ENCODE data around the gene DNAH1. TPM values are rescaled to one million over a fixed set of nuclear protein-coding genes. Genes with fewer than 3 reads are reported as not detected.
A peak's percentile ranks its signal among the peaks of the same experiment; 100 is the strongest.

DNAH1 gene
- total and polyA plus RNA-seq, 2 donors (not counting 1 experiment from before 2014, with no cell fraction given), result 47.2 to 59.2 TPM

- Histone ChIP-seq H3K4me2 (replicated peaks; ENCODE audit: low read depth, low read length, poor library complexity, severe bottlenecking) (peak within 1 kb of the TSS; percentile 79), H4K20me1 (ENCODE audit: control insufficient read depth, insufficient read depth, low read length, poor library complexity, severe bottlenecking) (peaks cover 31% of the 10 kb centered on the region), H3K4me3 (ENCODE audit: control extremely low read depth in 1 of 5, extremely low read depth in 1 of 5, insufficient read depth in 1 of 5, low read depth in 2 of 5, low read length in 4 of 5) (peak within 1 kb of the TSS; percentile 67 to 94 (median 77)), H3K36me3 (replicated peaks in 1 of 2; ENCODE audit: control extremely low read depth in 1 of 2, control insufficient read depth in 1 of 2, extremely low read depth in 1 of 2, insufficient read depth in 2 of 2, low read length in 1 of 2) (peaks cover 0 to 15% of the 10 kb centered on the region in 2 experiments), H3K27me3 (replicated peaks in 1 of 4; ENCODE audit: control extremely low read depth in 1 of 4, control insufficient read depth in 3 of 4, insufficient read depth in 4 of 4, low read length in 3 of 4) (no peaks in the 10 kb centered on the region), H3K4me1 (ENCODE audit: control insufficient read depth in 2 of 2, insufficient read depth in 2 of 2, low read length in 2 of 2) (peaks cover 35 to 51% of the 10 kb centered on the region in 2 donors), H3K9ac (ENCODE audit: low read length) (peak within 1 kb of the TSS; percentile 80), H2AFZ (ENCODE audit: insufficient read depth, low read depth, low read length, poor library complexity, severe bottlenecking) (peak within 1 kb of the TSS; percentile 78), H3K79me2 (ENCODE audit: control insufficient read depth, insufficient read depth, low read length) (peaks cover 63% of the 10 kb centered on the region), H3K27ac (ENCODE audit: low read length in 2 of 2) (peak within 1 kb of the TSS; percentile 83 to 87), H3K9me3 (ENCODE audit: control extremely low read depth in 1 of 3, control insufficient read depth in 2 of 3, insufficient read depth in 1 of 3, low read length in 2 of 3) (no peaks in the 10 kb centered on the region)
- H3K4me1 Mint-ChIP-seq, result peaks cover 47% of the 10 kb centered on the region
- under 1% methylated on average over 58 of the region's 58 CpGs for WGBS (ENCODE audit: insufficient coverage)
- peak within 1 kb of the TSS; percentile 100 for H3K27ac Mint-ChIP-seq
- intact Hi-C loops (cut with micrococcal nuclease), result loop anchor here (1.0 to 5.0 kb wide), 10 partner anchors 9 to 281 kb away; partner anchors contain the start of genes DUSP7, GLYCTK, POC1A and PPM1M
- ATAC-seq (ENCODE audit: low read depth), result peak; percentile 86
- CTCF ChIA-PET, result interaction anchor here (0.7 to 17.5 kb wide), 14 partner anchors 11 to 168 kb away, joined by 3 to 265 read pairs (median 6); partner anchors contain the start of genes GLYCTK, TLR9 and TWF2
- peak; percentile 95 for DNase-seq
- H3K9me3 Mint-ChIP-seq (ENCODE audit: insufficient read depth), result no peaks in the 10 kb centered on the region
- H3K27me3 Mint-ChIP-seq, result no peaks in the 10 kb centered on the region
- TF ChIP-seq CTCF (IDR thresholded peaks at IDR 0.05), result peak; percentile 24
- TF ChIP-seq EZH2 (IDR thresholded peaks at IDR 0.05; ENCODE audit: borderline replicate concordance, insufficient read depth, low read depth, low read length, poor library complexity, severe bottlenecking), result no peak
- peak within 1 kb of the TSS; percentile 95 for H3K4me3 Mint-ChIP-seq
- POLR2A ChIA-PET, result interaction anchor here (0.7 to 5.0 kb wide), 15 partner anchors 10 to 283 kb away, joined by 3 to 52 read pairs (median 5); partner anchors contain the start of genes GLYCTK, RPL29, TLR9 and TWF2
Measured at GRCh38 chr3:52278510-52279069, 37.5 kb upstream of the DNAH1 start, which contains the start of gene WDR82. TSS of gene WDR82 (minus strand) at chr3:52278649. CDS start at chr3:52278361, 288 bp downstream.

- Histone ChIP-seq H3K4me3 (ENCODE audit: control extremely low read depth in 1 of 5, extremely low read depth in 1 of 5, insufficient read depth in 1 of 5, low read depth in 2 of 5, low read length in 4 of 5) (no peak overlapping the region), H3K27ac (ENCODE audit: low read length in 2 of 2) (peak overlapping the region in 1 of 2 donors; percentile 23), H3K9ac (ENCODE audit: low read length) (no peak overlapping the region), H3K27me3 (replicated peaks in 1 of 4; ENCODE audit: control extremely low read depth in 1 of 4, control insufficient read depth in 3 of 4, insufficient read depth in 4 of 4, low read length in 3 of 4) (no peaks in the 10 kb centered on the region), H3K4me1 (ENCODE audit: control insufficient read depth in 2 of 2, insufficient read depth in 2 of 2, low read length in 2 of 2) (peaks cover 29 to 43% of the 10 kb centered on the region in 2 donors), H2AFZ (ENCODE audit: insufficient read depth, low read depth, low read length, poor library complexity, severe bottlenecking) (no peak overlapping the region), H3K79me2 (ENCODE audit: control insufficient read depth, insufficient read depth, low read length) (peaks cover 53% of the 10 kb centered on the region), H4K20me1 (ENCODE audit: control insufficient read depth, insufficient read depth, low read length, poor library complexity, severe bottlenecking) (peaks cover 22% of the 10 kb centered on the region), H3K36me3 (replicated peaks in 1 of 2; ENCODE audit: control extremely low read depth in 1 of 2, control insufficient read depth in 1 of 2, extremely low read depth in 1 of 2, insufficient read depth in 2 of 2, low read length in 1 of 2) (peaks cover 0 to 5% of the 10 kb centered on the region in 2 experiments), H3K9me3 (ENCODE audit: control extremely low read depth in 1 of 3, control insufficient read depth in 2 of 3, insufficient read depth in 1 of 3, low read length in 2 of 3) (no peaks in the 10 kb centered on the region), H3K4me2 (replicated peaks; ENCODE audit: low read depth, low read length, poor library complexity, severe bottlenecking) (peak overlapping the region; percentile 79)
- Mint-ChIP-seq H3K4me1 (peaks cover 37% of the 10 kb centered on the region), H3K27me3 (no peaks in the 10 kb centered on the region), H3K27ac (no peak overlapping the region), H3K4me3 (peak overlapping the region; percentile 95), H3K9me3 (ENCODE audit: insufficient read depth) (no peaks in the 10 kb centered on the region)
- WGBS (ENCODE audit: insufficient coverage), result no CpG with 5 or more reads among the region's 2 CpGs
- no peak for ATAC-seq (ENCODE audit: low read depth)
- POLR2A ChIA-PET, result interaction anchor here (1.0 to 5.0 kb wide), 9 partner anchors 9 to 54 kb away, joined by 3 to 52 read pairs (median 12); partner anchors contain the start of genes GLYCTK, TLR9 and TWF2
- TF ChIP-seq CTCF (IDR thresholded peaks at IDR 0.05) (no peak), EZH2 (IDR thresholded peaks at IDR 0.05; ENCODE audit: borderline replicate concordance, insufficient read depth, low read depth, low read length, poor library complexity, severe bottlenecking) (no peak)
- intact Hi-C loops (cut with micrococcal nuclease), result loop anchor here (2.0 to 5.0 kb wide), 4 partner anchors 33 to 282 kb away; partner anchors contain the start of genes DUSP7, RPL29 and UQCC5
- CTCF ChIA-PET, result interaction anchor here (1.0 to 17.5 kb wide), 9 partner anchors 9 to 168 kb away, joined by 3 to 265 read pairs (median 14); partner anchors contain the start of genes GLYCTK, TLR9 and TWF2
- DNase-seq, result no peak
Measured at GRCh38 chr3:52279596-52279995, 36.5 kb upstream of the DNAH1 start.
